Upper lobe of left lung (tissue), 6 donors: Measurements from ENCODE around the gene GRM3. TPM values are rescaled to one million over a fixed set of nuclear protein-coding genes. Genes with fewer than 3 reads are reported as not detected.

Source experiments
- ATAC-seq, 2 donors: fragments of 200-7000 bp; cut with Tn5 transposase; one replicate each; pipeline ENCODE4 v1.9.1; 2022; ENCODE audit warnings: mild to moderate bottlenecking in 2 of 2, moderate library complexity in 2 of 2; ENCODE audit not compliant: low FRiP score in 2 of 2
- DNase-seq, 2 donors: peaks; one replicate each; pipeline ENCODE4 v3.0.0-alpha.2; 2019 to 2020
- H3K27ac ChIP-seq, 4 donors: fragments of 200-600 bp; sonication (generic); one replicate each; pipeline ENCODE4 v1.5.1; 2016 to 2019
- H3K27me3 ChIP-seq, 4 donors: fragments of 200-600 bp; sonication (generic); one replicate each; pipeline ENCODE4 v1.5.1; 2017 to 2019
- H3K36me3 ChIP-seq, 4 donors: fragments of 200-600 bp; sonication (generic); one replicate each; pipeline ENCODE4 v1.5.1; 2016 to 2019
- H3K4me1 ChIP-seq, 4 donors: fragments of 200-600 bp; sonication (generic); one replicate each; pipeline ENCODE4 v1.5.1; 2018 to 2019
- H3K4me3 ChIP-seq, 4 donors: fragments of 200-600 bp; sonication (generic); one replicate each; pipeline ENCODE4 v1.5.1; 2017 to 2019; ENCODE audit warnings: mild to moderate bottlenecking in 2 of 4, moderate library complexity in 1 of 4
- H3K9me3 ChIP-seq, 4 donors: fragments of 200-600 bp; sonication (generic); one replicate each; pipeline ENCODE4 v1.5.1; 2018 to 2019
- CTCF ChIP-seq, 6 experiments: fragments of 450-650 bp in 4 of 6; fragments of 200-600 bp in 2 of 6; sonication (generic) in 2 of 6; IDR thresholded peaks; one replicate each; pipeline ENCODE4 v1.5.1; 2016 to 2019; ENCODE audit warnings: antibody characterized with exemption in 6 of 6
- EP300 ChIP-seq, 4 donors: sonication (generic); formaldehyde crosslinking; IDR thresholded peaks; one replicate each; pipeline ENCODE4 v1.5.1; 2017; ENCODE audit warnings: antibody characterized with exemption in 4 of 4, control low read depth in 2 of 4
- POLR2A ChIP-seq, 4 donors: fragments of 450-650 bp; IDR thresholded peaks; one replicate each; pipeline ENCODE4 v1.5.1; 2016 to 2017; ENCODE audit warnings: antibody characterized with exemption in 4 of 4, mild to moderate bottlenecking in 2 of 4
- POLR2AphosphoS5 ChIP-seq, 2 donors: sonication (generic); formaldehyde crosslinking; IDR thresholded peaks; one replicate each; pipeline ENCODE4 v1.5.1; 2017; ENCODE audit warnings: antibody characterized with exemption in 2 of 2
- WGBS, 2 donors: methylation state at CpG; one replicate each; pipeline ENCODE4 v1.1.5; 2017 to 2018; 5-methylcytosine and 5-hydroxymethylcytosine counted together
- total RNA-seq, 6 donors: library from RNA; depleted of rRNA in 4 of 6; stranded (reverse); fragments of >200 nt in 4 of 6; gene quantifications; one replicate each; pipeline versions ENCODE4 v1.1.0 to v1.2.1, GENCODE V29; 2016 to 2021
- donor health status: DM: no; HTN: no; CAD: no; lungs with moderate emphysema.
- donor health status: DM: no; HTN: yes; CAD: no; lungs with severe emphysema.

Gene GRM3
- total RNA-seq, 6 donors from 2014 or later: not detected

GRCh38 chr7:86837235-86837634 lies 193.5 kb downstream of the GRM3 start:
- no peak overlapping the region for H3K4me3 ChIP-seq
- no peaks in the 10 kb centered on the region for H3K27me3 ChIP-seq
- 66 to 68% methylated on average over 3 of the region's 3 CpGs for whole genome bisulfite sequencing, 2 donors
- H3K4me1 ChIP-seq: no peaks in the 10 kb centered on the region
- H3K9me3 ChIP-seq: no peaks in the 10 kb centered on the region
- DNase-seq (no peak), ATAC-seq (no peak)
- no peak overlapping the region for H3K27ac ChIP-seq
- no peaks in the 10 kb centered on the region for H3K36me3 ChIP-seq
- TF ChIP-seq CTCF (IDR thresholded peaks at IDR 0.05) (no peak), POLR2AphosphoS5 (IDR thresholded peaks at IDR 0.05) (no peak), POLR2A (IDR thresholded peaks at IDR 0.05) (no peak), EP300 (IDR thresholded peaks at IDR 0.05) (no peak)

- ATAC-seq (no peak), DNase-seq (no peak)
- 91 to 96% methylated on average over 3 of the region's 3 CpGs for WGBS, 2 donors
- H3K27ac ChIP-seq: no peak overlapping the region
- TF ChIP-seq POLR2A (IDR thresholded peaks at IDR 0.05) (no peak), CTCF (IDR thresholded peaks at IDR 0.05) (no peak), EP300 (IDR thresholded peaks at IDR 0.05) (no peak), POLR2AphosphoS5 (IDR thresholded peaks at IDR 0.05) (no peak)
- no peaks in the 10 kb centered on the region for H3K36me3 ChIP-seq
- H3K4me3 ChIP-seq: no peak overlapping the region
- no peaks in the 10 kb centered on the region for H3K4me1 ChIP-seq
- H3K27me3 ChIP-seq: no peaks in the 10 kb centered on the region
- no peaks in the 10 kb centered on the region for H3K9me3 ChIP-seq
These were observed 200.9 kb downstream of the GRM3 start for GRCh38 chr7:86844608-86845007.

- Histone ChIP-seq H3K36me3 (no peaks in the 10 kb centered on the region), H3K27me3 (no peaks in the 10 kb centered on the region), H3K27ac (peak overlapping the region in 1 of 4 donors; percentile 42), H3K9me3 (no peaks in the 10 kb centered on the region), H3K4me3 (no peak overlapping the region), H3K4me1 (no peaks in the 10 kb centered on the region)
- DNase-seq (peak in 1 of 2 donors; percentile 83), ATAC-seq (peak; percentile 73 to 87)
- no peak for TF ChIP-seq POLR2A (IDR thresholded peaks at IDR 0.05)
- peak in 2 of 4 donors; percentile 19 to 84 for TF ChIP-seq EP300 (IDR thresholded peaks at IDR 0.05)
- peak; percentile 25 to 36 for TF ChIP-seq POLR2AphosphoS5 (IDR thresholded peaks at IDR 0.05)
- TF ChIP-seq CTCF (IDR thresholded peaks at IDR 0.05): no peak
- WGBS, 2 donors: 21 to 28% methylated on average over 3 of the region's 3 CpGs
These were observed 202.9 kb downstream of the GRM3 start for GRCh38 chr7:86846494-86847190.

- Histone ChIP-seq H3K36me3 (no peaks in the 10 kb centered on the region), H3K27ac (no peak overlapping the region), H3K9me3 (no peaks in the 10 kb centered on the region), H3K27me3 (no peaks in the 10 kb centered on the region), H3K4me3 (no peak overlapping the region), H3K4me1 (no peaks in the 10 kb centered on the region)
- ATAC-seq (no peak), DNase-seq (no peak)
- TF ChIP-seq POLR2A (IDR thresholded peaks at IDR 0.05) (no peak), POLR2AphosphoS5 (IDR thresholded peaks at IDR 0.05) (no peak), EP300 (IDR thresholded peaks at IDR 0.05) (no peak), CTCF (IDR thresholded peaks at IDR 0.05) (no peak)
- WGBS, 2 donors: 75 to 80% methylated on average over 2 of the region's 2 CpGs
These were observed 204.5 kb downstream of the GRM3 start for GRCh38 chr7:86848226-86848625.

GRCh38 chr7:86851566-86851965 lies 207.9 kb downstream of the GRM3 start:
- H3K4me1 ChIP-seq: no peaks in the 10 kb centered on the region
- no peak overlapping the region for H3K27ac ChIP-seq
- no peak for ATAC-seq
- no peaks in the 10 kb centered on the region for H3K36me3 ChIP-seq
- H3K27me3 ChIP-seq: no peaks in the 10 kb centered on the region
- no peak overlapping the region for H3K4me3 ChIP-seq
- TF ChIP-seq POLR2AphosphoS5 (IDR thresholded peaks at IDR 0.05): no peak
- TF ChIP-seq POLR2A (IDR thresholded peaks at IDR 0.05): no peak
- no peak for TF ChIP-seq CTCF (IDR thresholded peaks at IDR 0.05)
- no peak for TF ChIP-seq EP300 (IDR thresholded peaks at IDR 0.05)
- no peaks in the 10 kb centered on the region for H3K9me3 ChIP-seq
- no peak for DNase-seq
- WGBS, 2 donors: 48 to 60% methylated on average over 3 of the region's 3 CpGs
